Measurements from ENCODE around the gene BCAS3. TPM values are rescaled to one million over a fixed set of nuclear protein-coding genes. Genes with fewer than 3 reads are reported as not detected.

The BCAS3 gene
- total RNA-seq, 1 donor from 2014 or later, result 14.5 TPM

DNA sequence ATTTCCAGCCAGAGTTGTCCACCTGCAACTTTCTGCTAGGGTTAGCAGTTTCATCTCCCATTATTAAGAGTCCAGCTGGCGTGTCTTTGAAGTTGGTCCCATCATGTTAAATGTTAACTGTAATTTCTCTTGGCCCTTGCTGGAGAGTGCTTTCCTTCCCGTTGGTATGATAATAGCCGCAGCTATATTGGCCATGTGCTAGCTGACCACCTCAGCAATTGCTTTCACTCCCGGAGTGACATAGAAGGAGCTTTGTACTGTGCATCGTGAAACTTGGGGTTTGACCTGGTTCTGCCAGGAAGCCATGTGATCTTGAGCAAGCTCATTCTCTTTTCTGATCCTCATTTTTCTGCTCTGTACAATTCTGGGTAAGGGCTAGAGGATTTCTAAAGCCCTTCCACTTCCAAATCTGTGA lies 641.0 kb downstream of the BCAS3 start:
- no peak for TF ChIP-seq EZH2 (IDR thresholded peaks at IDR 0.05; ENCODE audit: insufficient read depth, low read length)
- TF ChIP-seq, protein P1, sequence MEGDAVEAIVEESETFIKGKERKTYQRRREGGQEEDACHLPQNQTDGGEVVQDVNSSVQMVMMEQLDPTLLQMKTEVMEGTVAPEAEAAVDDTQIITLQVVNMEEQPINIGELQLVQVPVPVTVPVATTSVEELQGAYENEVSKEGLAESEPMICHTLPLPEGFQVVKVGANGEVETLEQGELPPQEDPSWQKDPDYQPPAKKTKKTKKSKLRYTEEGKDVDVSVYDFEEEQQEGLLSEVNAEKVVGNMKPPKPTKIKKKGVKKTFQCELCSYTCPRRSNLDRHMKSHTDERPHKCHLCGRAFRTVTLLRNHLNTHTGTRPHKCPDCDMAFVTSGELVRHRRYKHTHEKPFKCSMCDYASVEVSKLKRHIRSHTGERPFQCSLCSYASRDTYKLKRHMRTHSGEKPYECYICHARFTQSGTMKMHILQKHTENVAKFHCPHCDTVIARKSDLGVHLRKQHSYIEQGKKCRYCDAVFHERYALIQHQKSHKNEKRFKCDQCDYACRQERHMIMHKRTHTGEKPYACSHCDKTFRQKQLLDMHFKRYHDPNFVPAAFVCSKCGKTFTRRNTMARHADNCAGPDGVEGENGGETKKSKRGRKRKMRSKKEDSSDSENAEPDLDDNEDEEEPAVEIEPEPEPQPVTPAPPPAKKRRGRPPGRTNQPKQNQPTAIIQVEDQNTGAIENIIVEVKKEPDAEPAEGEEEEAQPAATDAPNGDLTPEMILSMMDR (IDR thresholded peaks at IDR 0.05; ENCODE audit: insufficient read depth, low read depth, low read length), result no peak
- H3K27me3 Mint-ChIP-seq (ENCODE audit: low read depth, unreplicated experiment), result peaks cover 10% of the 10 kb centered on the region
- Histone ChIP-seq H3K4me2 (ENCODE audit: low read length) (no peak overlapping the region), H2AFZ (ENCODE audit: low read depth, low read length) (no peak overlapping the region), H3K27me3 (ENCODE audit: insufficient read depth, low read length) (no peaks in the 10 kb centered on the region), H3K79me2 (ENCODE audit: insufficient read depth, low read length) (no peaks in the 10 kb centered on the region), H3K9me3 (ENCODE audit: insufficient read depth, low read depth, low read length) (no peaks in the 10 kb centered on the region), H3K4me3 (ENCODE audit: insufficient read depth, low read depth, low read length) (no peak overlapping the region), H3K36me3 (ENCODE audit: insufficient read depth, low read length) (no peaks in the 10 kb centered on the region), H4K20me1 (ENCODE audit: insufficient read depth, low read length) (no peaks in the 10 kb centered on the region), H3K27ac (ENCODE audit: low read depth, low read length) (no peak overlapping the region), H3K9ac (ENCODE audit: low read length) (no peak overlapping the region), H3K4me1 (ENCODE audit: insufficient read depth, low read length) (peaks cover 7% of the 10 kb centered on the region)
- no peak for FAIRE-seq
- H3K4me1 Mint-ChIP-seq (ENCODE audit: low read depth, unreplicated experiment), result peaks cover 12% of the 10 kb centered on the region
- H3K27ac Mint-ChIP-seq (ENCODE audit: unreplicated experiment), result no peak overlapping the region
- H3K36me3 Mint-ChIP-seq (ENCODE audit: low read depth, unreplicated experiment), result peaks cover 2% of the 10 kb centered on the region
- H3K9me3 Mint-ChIP-seq (ENCODE audit: unreplicated experiment), result no peaks in the 10 kb centered on the region
- H3K4me3 Mint-ChIP-seq (ENCODE audit: unreplicated experiment), result no peak overlapping the region
- no peak for DNase-seq (ENCODE audit: low read depth)

DNA sequence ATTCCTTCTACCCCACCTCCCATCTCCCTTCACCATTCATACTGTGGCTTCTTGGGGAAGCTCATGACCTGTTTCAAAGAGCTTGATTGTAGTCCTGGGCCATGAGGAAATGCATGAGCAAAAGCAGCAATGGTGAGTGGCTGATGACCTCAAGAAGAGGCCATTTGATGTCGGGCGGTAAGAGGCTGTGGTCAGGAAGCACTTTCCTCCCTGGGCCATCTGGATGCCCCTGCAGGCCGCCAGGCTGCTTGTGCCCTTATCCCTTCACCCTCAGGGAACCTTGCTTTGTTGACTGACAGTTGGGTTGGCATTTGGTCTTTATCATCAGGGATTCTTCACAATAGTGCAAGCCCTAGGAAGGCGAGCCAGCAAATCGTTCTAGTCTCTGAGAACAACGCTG lies 643.7 kb downstream of the BCAS3 start:
- Histone ChIP-seq H3K4me3 (ENCODE audit: insufficient read depth, low read depth, low read length) (no peak overlapping the region), H4K20me1 (ENCODE audit: insufficient read depth, low read length) (no peaks in the 10 kb centered on the region), H3K36me3 (ENCODE audit: insufficient read depth, low read length) (no peaks in the 10 kb centered on the region), H3K27ac (ENCODE audit: low read depth, low read length) (no peak overlapping the region), H3K9ac (ENCODE audit: low read length) (no peak overlapping the region), H3K79me2 (ENCODE audit: insufficient read depth, low read length) (no peaks in the 10 kb centered on the region), H3K9me3 (ENCODE audit: insufficient read depth, low read depth, low read length) (no peaks in the 10 kb centered on the region), H2AFZ (ENCODE audit: low read depth, low read length) (no peak overlapping the region), H3K4me2 (ENCODE audit: low read length) (no peak overlapping the region), H3K27me3 (ENCODE audit: insufficient read depth, low read length) (no peaks in the 10 kb centered on the region), H3K4me1 (ENCODE audit: insufficient read depth, low read length) (peaks cover 27% of the 10 kb centered on the region)
- Mint-ChIP-seq H3K27ac (ENCODE audit: unreplicated experiment) (no peak overlapping the region), H3K27me3 (ENCODE audit: low read depth, unreplicated experiment) (peaks cover 10% of the 10 kb centered on the region), H3K36me3 (ENCODE audit: low read depth, unreplicated experiment) (peaks cover 2% of the 10 kb centered on the region), H3K4me1 (ENCODE audit: low read depth, unreplicated experiment) (peaks cover 11% of the 10 kb centered on the region), H3K4me3 (ENCODE audit: unreplicated experiment) (no peak overlapping the region), H3K9me3 (ENCODE audit: unreplicated experiment) (no peaks in the 10 kb centered on the region)
- FAIRE-seq (no peak), DNase-seq (ENCODE audit: low read depth) (no peak)
- no peak for TF ChIP-seq EZH2 (IDR thresholded peaks at IDR 0.05; ENCODE audit: insufficient read depth, low read length)
- TF ChIP-seq, protein P1 (IDR thresholded peaks at IDR 0.05; ENCODE audit: insufficient read depth, low read depth, low read length), result no peak

DNA sequence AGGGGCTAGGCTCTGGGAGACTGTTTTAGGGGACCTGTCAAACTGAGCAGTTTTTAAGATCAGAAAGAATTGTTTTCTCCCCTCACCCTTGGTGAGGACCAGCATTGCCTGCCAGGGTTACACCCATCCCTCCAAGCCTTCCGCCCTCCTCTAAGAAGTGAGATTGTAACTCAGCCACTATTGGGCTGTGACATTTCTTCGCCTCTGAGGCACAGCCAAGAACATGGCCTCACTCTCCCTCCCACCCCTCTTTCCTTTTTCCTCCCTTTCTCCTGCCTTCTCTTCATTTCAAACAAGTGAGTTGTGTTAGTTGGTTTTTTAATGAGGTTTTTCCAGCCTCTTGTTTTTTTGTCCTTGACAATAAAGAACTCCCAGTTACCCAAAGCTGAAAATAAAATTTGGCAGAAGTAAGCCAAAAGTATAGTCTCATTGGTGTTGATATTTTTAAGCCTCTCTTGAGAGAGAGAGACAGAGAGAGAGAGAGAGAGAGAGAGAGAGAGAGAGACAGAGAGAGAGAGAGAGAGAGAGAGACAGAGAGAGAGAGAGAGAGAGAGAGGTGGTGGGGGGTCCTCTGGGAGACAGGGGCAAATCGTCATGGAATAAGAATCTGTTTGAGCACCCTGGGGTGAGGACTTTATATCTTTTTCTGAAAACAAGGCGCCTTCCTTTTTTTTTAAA lies 644.8 kb downstream of the BCAS3 start:
- peaks cover 2% of the 10 kb centered on the region for H3K36me3 Mint-ChIP-seq (ENCODE audit: low read depth, unreplicated experiment)
- H3K4me1 Mint-ChIP-seq (ENCODE audit: low read depth, unreplicated experiment), result peaks cover 11% of the 10 kb centered on the region
- DNase-seq (ENCODE audit: low read depth) (no peak), FAIRE-seq (no peak)
- H3K9me3 Mint-ChIP-seq (ENCODE audit: unreplicated experiment), result no peaks in the 10 kb centered on the region
- H3K27me3 Mint-ChIP-seq (ENCODE audit: low read depth, unreplicated experiment), result peaks cover 9% of the 10 kb centered on the region
- H3K79me2 ChIP-seq (ENCODE audit: insufficient read depth, low read length), result no peaks in the 10 kb centered on the region
- no peak overlapping the region for H3K4me3 ChIP-seq (ENCODE audit: insufficient read depth, low read depth, low read length)
- H3K36me3 ChIP-seq (ENCODE audit: insufficient read depth, low read length), result no peaks in the 10 kb centered on the region
- H2AFZ ChIP-seq (ENCODE audit: low read depth, low read length), result no peak overlapping the region
- no peak overlapping the region for H3K9ac ChIP-seq (ENCODE audit: low read length)
- no peaks in the 10 kb centered on the region for H4K20me1 ChIP-seq (ENCODE audit: insufficient read depth, low read length)
- H3K4me1 ChIP-seq (ENCODE audit: insufficient read depth, low read length), result peaks cover 28% of the 10 kb centered on the region
- H3K27me3 ChIP-seq (ENCODE audit: insufficient read depth, low read length), result no peaks in the 10 kb centered on the region
- H3K4me2 ChIP-seq (ENCODE audit: low read length), result no peak overlapping the region
- H3K27ac ChIP-seq (ENCODE audit: low read depth, low read length), result no peak overlapping the region
- no peaks in the 10 kb centered on the region for H3K9me3 ChIP-seq (ENCODE audit: insufficient read depth, low read depth, low read length)
- H3K27ac Mint-ChIP-seq (ENCODE audit: unreplicated experiment), result no peak overlapping the region
- no peak overlapping the region for H3K4me3 Mint-ChIP-seq (ENCODE audit: unreplicated experiment)
- no peak for TF ChIP-seq EZH2 (IDR thresholded peaks at IDR 0.05; ENCODE audit: insufficient read depth, low read length)
- TF ChIP-seq, protein P1 (IDR thresholded peaks at IDR 0.05; ENCODE audit: insufficient read depth, low read depth, low read length), result no peak
